Measurements from ENCODE around the gene LRRC15. TPM values are rescaled to one million over a fixed set of nuclear protein-coding genes. Genes with fewer than 3 reads are reported as not detected.

The LRRC15 gene
- total RNA-seq, 2 experiments from 2014 or later, result not detected

DNA sequence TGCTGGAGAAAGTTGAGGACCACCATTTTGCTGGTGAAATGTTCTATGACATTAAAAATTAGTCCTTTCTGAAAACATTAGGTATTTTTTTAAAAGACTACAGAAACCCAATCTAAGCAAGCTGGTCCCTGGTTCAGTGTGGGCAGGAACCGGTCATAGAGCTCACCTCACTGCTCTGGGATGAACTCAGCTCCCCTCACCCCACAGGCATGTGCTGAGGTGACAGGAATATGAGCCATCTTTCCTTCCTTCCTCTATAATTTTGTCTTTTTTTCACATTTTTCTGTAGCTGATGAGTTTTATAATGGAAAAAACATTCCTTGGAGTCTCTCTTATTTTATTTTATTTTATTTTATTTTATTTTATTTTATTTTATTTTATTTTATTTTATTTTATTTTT, 8.2 kb upstream of the LRRC15 start:
- Histone ChIP-seq H3K9me2 (ENCODE audit: insufficient read depth, low read length) (no peaks in the 10 kb centered on the region), H4K20me1 (ENCODE audit: insufficient read depth, low read length) (no peaks in the 10 kb centered on the region), H3K4me2 (ENCODE audit: low read length) (no peak overlapping the region), H3K79me2 (ENCODE audit: insufficient read depth, low read depth, low read length) (no peaks in the 10 kb centered on the region), H3K27ac (ENCODE audit: low read depth, low read length, poor library complexity, severe bottlenecking) (no peak overlapping the region), H3K4me1 (ENCODE audit: insufficient read depth, low read length, poor library complexity, severe bottlenecking) (no peaks in the 10 kb centered on the region), H2AFZ (ENCODE audit: low read length) (no peak overlapping the region), H3K36me3 (ENCODE audit: insufficient read depth, low read length) (no peaks in the 10 kb centered on the region), H3K9me3 (ENCODE audit: low read length) (no peaks in the 10 kb centered on the region), H3K4me3 (ENCODE audit: low read depth, low read length, poor library complexity, severe bottlenecking) (no peak overlapping the region)
- ChIA-PET POLR2A (interaction anchor here (0.8 kb wide), 1 partner anchor 17 kb away, joined by 3 read pairs; no protein-coding TSS in a partner anchor), CTCF (ENCODE audit: unreplicated experiment) (no interaction called here)
- TF ChIP-seq, protein P1, sequence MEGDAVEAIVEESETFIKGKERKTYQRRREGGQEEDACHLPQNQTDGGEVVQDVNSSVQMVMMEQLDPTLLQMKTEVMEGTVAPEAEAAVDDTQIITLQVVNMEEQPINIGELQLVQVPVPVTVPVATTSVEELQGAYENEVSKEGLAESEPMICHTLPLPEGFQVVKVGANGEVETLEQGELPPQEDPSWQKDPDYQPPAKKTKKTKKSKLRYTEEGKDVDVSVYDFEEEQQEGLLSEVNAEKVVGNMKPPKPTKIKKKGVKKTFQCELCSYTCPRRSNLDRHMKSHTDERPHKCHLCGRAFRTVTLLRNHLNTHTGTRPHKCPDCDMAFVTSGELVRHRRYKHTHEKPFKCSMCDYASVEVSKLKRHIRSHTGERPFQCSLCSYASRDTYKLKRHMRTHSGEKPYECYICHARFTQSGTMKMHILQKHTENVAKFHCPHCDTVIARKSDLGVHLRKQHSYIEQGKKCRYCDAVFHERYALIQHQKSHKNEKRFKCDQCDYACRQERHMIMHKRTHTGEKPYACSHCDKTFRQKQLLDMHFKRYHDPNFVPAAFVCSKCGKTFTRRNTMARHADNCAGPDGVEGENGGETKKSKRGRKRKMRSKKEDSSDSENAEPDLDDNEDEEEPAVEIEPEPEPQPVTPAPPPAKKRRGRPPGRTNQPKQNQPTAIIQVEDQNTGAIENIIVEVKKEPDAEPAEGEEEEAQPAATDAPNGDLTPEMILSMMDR (conservative IDR thresholded peaks at IDR 0.05; ENCODE audit: low read length), result no peak
- TF ChIP-seq EZH2phosphoT487 (IDR thresholded peaks at IDR 0.05; ENCODE audit: borderline replicate concordance, low read depth, low read length), result no peak
- BruUV-seq (replicated peaks), result no TSS peak
- intact Hi-C loops (cut with micrococcal nuclease; ENCODE audit: unreplicated experiment), result no loop called here
- no peak for DNase-seq (ENCODE audit: low spot score)

DNA sequence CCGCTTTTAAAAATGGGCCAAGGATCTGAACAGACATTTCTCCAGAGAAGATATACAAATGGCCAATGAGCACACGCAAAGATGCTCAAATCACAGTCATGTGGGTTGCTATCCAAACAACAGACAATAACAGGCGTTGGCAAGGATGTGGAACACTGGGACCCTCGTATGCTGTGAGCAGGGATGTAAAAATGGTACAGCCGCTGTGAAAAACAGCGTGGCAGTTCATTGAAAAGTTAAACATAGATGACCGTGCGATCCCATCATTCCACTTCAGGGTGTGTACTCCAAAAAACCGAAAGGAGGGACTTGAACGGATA, 6.7 kb upstream of the LRRC15 start:
- no peaks in the 10 kb centered on the region for H3K4me1 ChIP-seq (ENCODE audit: insufficient read depth, low read length, poor library complexity, severe bottlenecking)
- H3K27ac ChIP-seq (ENCODE audit: low read depth, low read length, poor library complexity, severe bottlenecking), result no peak overlapping the region
- no peak for TF ChIP-seq EZH2phosphoT487 (IDR thresholded peaks at IDR 0.05; ENCODE audit: borderline replicate concordance, low read depth, low read length)
- TF ChIP-seq, protein P1 (conservative IDR thresholded peaks at IDR 0.05; ENCODE audit: low read length), result no peak
- no peaks in the 10 kb centered on the region for H3K79me2 ChIP-seq (ENCODE audit: insufficient read depth, low read depth, low read length)
- no peak overlapping the region for H2AFZ ChIP-seq (ENCODE audit: low read length)
- POLR2A ChIA-PET, result no interaction called here
- BruUV-seq (replicated peaks), result no TSS peak
- CTCF ChIA-PET (ENCODE audit: unreplicated experiment), result no interaction called here
- no peak overlapping the region for H3K4me3 ChIP-seq (ENCODE audit: low read depth, low read length, poor library complexity, severe bottlenecking)
- H3K9me2 ChIP-seq (ENCODE audit: insufficient read depth, low read length), result no peaks in the 10 kb centered on the region
- H3K36me3 ChIP-seq (ENCODE audit: insufficient read depth, low read length), result no peaks in the 10 kb centered on the region
- intact Hi-C loops (cut with micrococcal nuclease; ENCODE audit: unreplicated experiment), result no loop called here
- H3K9me3 ChIP-seq (ENCODE audit: low read length), result no peaks in the 10 kb centered on the region
- no peak for DNase-seq (ENCODE audit: low spot score)
- no peak overlapping the region for H3K4me2 ChIP-seq (ENCODE audit: low read length)
- H4K20me1 ChIP-seq (ENCODE audit: insufficient read depth, low read length), result no peaks in the 10 kb centered on the region

DNA sequence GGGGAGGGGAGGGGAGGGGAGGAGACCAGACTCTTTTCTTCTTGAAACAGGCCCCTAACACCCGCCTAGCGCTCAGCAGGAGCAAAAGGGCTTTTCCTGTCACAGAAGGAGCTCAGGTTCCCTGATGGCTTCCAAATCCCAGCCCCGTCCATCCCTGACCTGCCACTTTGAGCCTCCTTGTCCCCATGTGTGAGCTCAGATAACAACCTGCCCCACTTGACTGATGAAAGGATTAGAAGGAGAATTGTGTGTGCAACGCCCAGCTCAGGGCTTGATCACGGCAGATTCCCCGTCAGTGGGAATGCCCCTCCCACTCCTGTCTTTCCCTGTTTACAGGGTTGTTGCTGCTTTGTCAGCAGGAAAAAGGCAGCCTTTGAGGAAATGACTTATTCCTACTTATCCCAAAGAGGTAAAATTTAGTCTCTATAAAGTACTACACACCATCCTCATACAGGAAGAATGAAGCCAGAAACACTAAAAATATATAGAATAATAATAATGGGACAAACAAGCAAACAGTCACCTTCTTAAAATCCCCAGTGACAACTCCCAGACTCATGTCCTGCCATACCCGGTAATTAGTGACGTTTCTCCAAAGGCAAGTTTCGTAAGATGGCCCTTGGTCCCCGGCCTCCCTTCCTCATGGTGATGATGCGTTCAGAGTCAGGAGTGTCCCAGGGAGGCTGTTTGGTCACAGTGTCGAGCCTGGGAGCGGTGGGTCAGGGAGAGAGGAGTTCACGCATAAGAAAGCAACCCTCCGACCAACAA, 6.1 kb upstream of the LRRC15 start:
- H3K4me1 ChIP-seq (ENCODE audit: insufficient read depth, low read length, poor library complexity, severe bottlenecking), result no peaks in the 10 kb centered on the region
- ChIA-PET POLR2A (no interaction called here), CTCF (ENCODE audit: unreplicated experiment) (no interaction called here)
- H2AFZ ChIP-seq (ENCODE audit: low read length), result no peak overlapping the region
- no peak overlapping the region for H3K4me2 ChIP-seq (ENCODE audit: low read length)
- no TSS peak for BruUV-seq (replicated peaks)
- TF ChIP-seq, protein P1 (conservative IDR thresholded peaks at IDR 0.05; ENCODE audit: low read length), result no peak
- TF ChIP-seq EZH2phosphoT487 (IDR thresholded peaks at IDR 0.05; ENCODE audit: borderline replicate concordance, low read depth, low read length), result no peak
- H3K4me3 ChIP-seq (ENCODE audit: low read depth, low read length, poor library complexity, severe bottlenecking), result no peak overlapping the region
- no peak overlapping the region for H3K27ac ChIP-seq (ENCODE audit: low read depth, low read length, poor library complexity, severe bottlenecking)
- H3K9me2 ChIP-seq (ENCODE audit: insufficient read depth, low read length), result no peaks in the 10 kb centered on the region
- no peaks in the 10 kb centered on the region for H3K9me3 ChIP-seq (ENCODE audit: low read length)
- intact Hi-C loops (cut with micrococcal nuclease; ENCODE audit: unreplicated experiment), result no loop called here
- no peaks in the 10 kb centered on the region for H3K36me3 ChIP-seq (ENCODE audit: insufficient read depth, low read length)
- DNase-seq (ENCODE audit: low spot score), result no peak
- no peaks in the 10 kb centered on the region for H4K20me1 ChIP-seq (ENCODE audit: insufficient read depth, low read length)
- no peaks in the 10 kb centered on the region for H3K79me2 ChIP-seq (ENCODE audit: insufficient read depth, low read depth, low read length)
